Neutrophil (primary cell): Measurements from ENCODE around the gene AMH.

ENCODE experiments used
- H3K27ac ChIP-seq: fragments of 200-600 bp; sonication (generic); 2 replicates; pipeline ENCODE4 v1.5.1; 2016; ENCODE audit warnings: mild to moderate bottlenecking, moderate library complexity
- H3K27me3 ChIP-seq: fragments of 200-600 bp; sonication (generic); 2 replicates; pipeline ENCODE4 v1.6.0; 2016; ENCODE audit warnings: mild to moderate bottlenecking
- H3K36me3 ChIP-seq: fragments of 200-600 bp; sonication (generic); 2 replicates; pipeline ENCODE4 v1.5.1; 2017
- H3K4me1 ChIP-seq, 2 experiments: fragments of 200-600 bp in 1 of 2; sonication (generic) in 1 of 2; 1 replicate in 1 of 2; 2 replicates in 1 of 2; pipeline versions ENCODE4 v1.5.1 to v1.6.1; 2013 to 2016; ENCODE audit warnings: low read depth in 1 of 2, low read length in 1 of 2, mild to moderate bottlenecking in 1 of 2, moderate library complexity in 1 of 2; ENCODE audit not compliant: control insufficient read depth in 1 of 2, insufficient read depth in 1 of 2
- H3K4me3 ChIP-seq, 2 experiments: fragments of 200-600 bp in 1 of 2; sonication (generic) in 1 of 2; 1 replicate in 1 of 2; 2 replicates in 1 of 2; pipeline ENCODE4 v1.5.1; 2013 to 2016; ENCODE audit warnings: low read depth in 1 of 2, low read length in 1 of 2, mild to moderate bottlenecking in 1 of 2, moderate library complexity in 1 of 2
- H3K9me3 ChIP-seq: fragments of 200-600 bp; sonication (generic); 2 replicates; pipeline ENCODE4 v1.5.1; 2016
- TF ChIP-seq, protein P1 (sequence below): fragments of 200-600 bp; sonication (generic); IDR thresholded peaks from 2 replicates; pipeline ENCODE4 v1.5.1; 2016; ENCODE audit warnings: antibody characterized with exemption

AMH gene

GRCh38 chr19:2270157-2270422, 21.0 kb downstream of the AMH start:
- Histone ChIP-seq H3K4me1 (peaks cover 78 to 79% of the 10 kb centered on the region in 2 experiments), H3K4me3 (peak overlapping the region; percentile 94 to 99), H3K9me3 (no peaks in the 10 kb centered on the region), H3K36me3 (peaks cover 40% of the 10 kb centered on the region), H3K27ac (peak overlapping the region; percentile 99), H3K27me3 (no peaks in the 10 kb centered on the region)
- TF ChIP-seq, protein P1, sequence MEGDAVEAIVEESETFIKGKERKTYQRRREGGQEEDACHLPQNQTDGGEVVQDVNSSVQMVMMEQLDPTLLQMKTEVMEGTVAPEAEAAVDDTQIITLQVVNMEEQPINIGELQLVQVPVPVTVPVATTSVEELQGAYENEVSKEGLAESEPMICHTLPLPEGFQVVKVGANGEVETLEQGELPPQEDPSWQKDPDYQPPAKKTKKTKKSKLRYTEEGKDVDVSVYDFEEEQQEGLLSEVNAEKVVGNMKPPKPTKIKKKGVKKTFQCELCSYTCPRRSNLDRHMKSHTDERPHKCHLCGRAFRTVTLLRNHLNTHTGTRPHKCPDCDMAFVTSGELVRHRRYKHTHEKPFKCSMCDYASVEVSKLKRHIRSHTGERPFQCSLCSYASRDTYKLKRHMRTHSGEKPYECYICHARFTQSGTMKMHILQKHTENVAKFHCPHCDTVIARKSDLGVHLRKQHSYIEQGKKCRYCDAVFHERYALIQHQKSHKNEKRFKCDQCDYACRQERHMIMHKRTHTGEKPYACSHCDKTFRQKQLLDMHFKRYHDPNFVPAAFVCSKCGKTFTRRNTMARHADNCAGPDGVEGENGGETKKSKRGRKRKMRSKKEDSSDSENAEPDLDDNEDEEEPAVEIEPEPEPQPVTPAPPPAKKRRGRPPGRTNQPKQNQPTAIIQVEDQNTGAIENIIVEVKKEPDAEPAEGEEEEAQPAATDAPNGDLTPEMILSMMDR, result no peak

GRCh38 chr19:2270423-2271233, 21.5 kb downstream of the AMH start:
- TF ChIP-seq, protein P1, result peak; percentile 24
- Histone ChIP-seq H3K9me3 (no peaks in the 10 kb centered on the region), H3K36me3 (peaks cover 45% of the 10 kb centered on the region), H3K4me1 (peaks cover 78% of the 10 kb centered on the region in 2 experiments), H3K4me3 (peak overlapping the region; percentile 94 to 99), H3K27me3 (no peaks in the 10 kb centered on the region), H3K27ac (peak overlapping the region; percentile 99)

- H3K4me3 ChIP-seq, result peak overlapping the region; percentile 94 to 99
- TF ChIP-seq, protein P1, result no peak
- H3K4me1 ChIP-seq, result peaks cover 74 to 76% of the 10 kb centered on the region in 2 experiments
- peaks cover 53% of the 10 kb centered on the region for H3K36me3 ChIP-seq
- H3K9me3 ChIP-seq, result no peaks in the 10 kb centered on the region
- no peaks in the 10 kb centered on the region for H3K27me3 ChIP-seq
- H3K27ac ChIP-seq, result peak overlapping the region; percentile 99
These were observed 22.3 kb downstream of the AMH start for GRCh38 chr19:2271234-2272103.

- peak overlapping the region; percentile 99 for H3K27ac ChIP-seq
- H3K4me3 ChIP-seq, result peak overlapping the region; percentile 94 to 99
- no peaks in the 10 kb centered on the region for H3K9me3 ChIP-seq
- H3K4me1 ChIP-seq, result peaks cover 64 to 71% of the 10 kb centered on the region in 2 experiments
- no peaks in the 10 kb centered on the region for H3K27me3 ChIP-seq
- peaks cover 74% of the 10 kb centered on the region for H3K36me3 ChIP-seq
- TF ChIP-seq, protein P1, result peak; percentile 98
These were observed 24.4 kb downstream of the AMH start for GRCh38 chr19:2273356-2274184.

DNA sequence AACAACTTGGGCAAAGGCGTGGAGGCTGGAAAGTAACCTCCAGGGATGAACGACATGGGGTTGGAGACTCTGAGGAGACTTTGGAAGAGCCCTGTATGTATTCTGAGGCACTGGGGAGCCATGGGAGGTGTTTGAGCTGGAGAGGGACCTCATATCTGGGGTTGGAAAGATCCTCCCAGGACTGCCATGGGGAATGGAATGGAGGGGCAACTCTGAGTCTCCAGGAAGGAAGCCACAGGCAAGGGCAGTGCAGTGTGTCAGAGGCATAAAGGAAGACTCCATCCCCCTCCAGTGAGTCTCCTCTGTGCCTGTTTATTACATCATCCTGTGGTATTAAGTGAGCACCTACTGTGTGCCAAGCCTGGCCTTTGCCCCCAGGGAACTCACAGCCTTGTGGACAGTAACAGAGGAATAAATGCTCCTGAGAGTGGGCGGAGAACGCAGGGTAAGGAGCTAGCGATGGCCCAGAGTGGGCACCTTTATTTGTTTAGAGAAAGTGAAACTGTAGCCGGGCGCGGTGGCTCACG, 25.1 kb downstream of the AMH start:
- H3K4me3 ChIP-seq, result peak overlapping the region; percentile 94 to 99
- TF ChIP-seq, protein P1, result no peak
- H3K27me3 ChIP-seq, result no peaks in the 10 kb centered on the region
- peaks cover 81% of the 10 kb centered on the region for H3K36me3 ChIP-seq
- peak overlapping the region; percentile 99 for H3K27ac ChIP-seq
- H3K4me1 ChIP-seq, result peaks cover 67 to 72% of the 10 kb centered on the region in 2 experiments
- H3K9me3 ChIP-seq, result no peaks in the 10 kb centered on the region
